GM23338 (cell line): ENCODE data around the gene SUSD1. TPM values are rescaled to one million over a fixed set of nuclear protein-coding genes. Genes with fewer than 3 reads are reported as not detected.

ENCODE experiments used
- ATAC-seq: fragments of 200-7000 bp; cut with Tn5 transposase; 3 replicates; pipeline ENCODE4 v1.9.1; 2020
- DNase-seq: peaks from one replicate; pipeline ENCODE4 v3.0.0-alpha.2; 2015; ENCODE audit warnings: low spot score
- H2AFZ ChIP-seq: fragments of 200-600 bp; sonication (generic); 2 replicates; pipeline ENCODE4 v1.8.0; 2016; ENCODE audit warnings: antibody characterized with exemption, mild to moderate bottlenecking, moderate library complexity
- H3F3A ChIP-seq: fragments of 200-600 bp; sonication (generic); replicated peaks from 2 replicates; pipeline ENCODE4 v1.8.0; 2017; ENCODE audit warnings: antibody characterized with exemption, mixed run types, low read depth
- H3K27ac ChIP-seq: fragments of 200-600 bp; sonication (generic); 2 replicates; pipeline ENCODE4 v1.6.1; 2016; ENCODE audit warnings: low read depth
- H3K27me3 ChIP-seq: fragments of 200-600 bp; sonication (generic); 2 replicates; pipeline ENCODE4 v1.8.0; 2016; ENCODE audit warnings: mild to moderate bottlenecking, mixed run types, moderate library complexity; ENCODE audit not compliant: insufficient read depth
- H3K36me3 ChIP-seq: fragments of 200-600 bp; sonication (generic); 2 replicates; pipeline ENCODE4 v1.8.0; 2016; ENCODE audit warnings: mild to moderate bottlenecking; ENCODE audit not compliant: insufficient read depth
- H3K4me1 ChIP-seq: fragments of 200-600 bp; sonication (generic); 2 replicates; pipeline ENCODE4 v1.8.0; 2016; ENCODE audit warnings: mild to moderate bottlenecking, moderate library complexity; ENCODE audit not compliant: insufficient read depth
- H3K4me2 ChIP-seq: fragments of 200-600 bp; sonication (generic); 2 replicates; pipeline ENCODE4 v1.7.1; 2017; ENCODE audit warnings: mixed run types
- H3K4me3 ChIP-seq: fragments of 200-600 bp; sonication (generic); 2 replicates; pipeline ENCODE4 v1.6.1; 2016; ENCODE audit warnings: mixed run types
- H3K79me2 ChIP-seq: fragments of 200-600 bp; sonication (generic); replicated peaks from 2 replicates; pipeline ENCODE4 v1.8.0; 2017; ENCODE audit warnings: mild to moderate bottlenecking; ENCODE audit not compliant: insufficient read depth
- H3K9me2 ChIP-seq: fragments of 200-600 bp; sonication (generic); 2 replicates; pipeline ENCODE4 v1.8.0; 2017; ENCODE audit not compliant: insufficient read depth
- H4K20me1 ChIP-seq: fragments of 200-600 bp; sonication (generic); replicated peaks from 2 replicates; pipeline ENCODE4 v1.8.0; 2017; ENCODE audit warnings: mild to moderate bottlenecking; ENCODE audit not compliant: insufficient read depth
- H3K27ac Mint-ChIP-seq: 2 replicates; pipeline ENCODE4 v1.8.0; 2020; ENCODE audit warnings: inconsistent platforms, mild to moderate bottlenecking, moderate library complexity, mixed read lengths
- H3K27me3 Mint-ChIP-seq: 3 replicates; pipeline ENCODE4 v1.8.0; 2022; ENCODE audit warnings: low read depth, mild to moderate bottlenecking, moderate library complexity, mixed read lengths, inconsistent platforms; ENCODE audit not compliant: insufficient read depth, poor library complexity
- H3K36me3 Mint-ChIP-seq: 3 replicates; pipeline ENCODE4 v1.8.0; 2021; ENCODE audit warnings: low read depth, mild to moderate bottlenecking, inconsistent platforms, moderate library complexity, mixed read lengths
- H3K4me1 Mint-ChIP-seq: 3 replicates; pipeline ENCODE4 v1.8.0; 2020; ENCODE audit warnings: mild to moderate bottlenecking, inconsistent platforms, mixed read lengths
- H3K4me3 Mint-ChIP-seq: 3 replicates; pipeline ENCODE4 v1.8.0; 2021; ENCODE audit warnings: moderate library complexity, mild to moderate bottlenecking, inconsistent platforms, mixed read lengths
- H3K9me3 Mint-ChIP-seq: 3 replicates; pipeline ENCODE4 v1.8.0; 2020; ENCODE audit warnings: moderate library complexity, mild to moderate bottlenecking, inconsistent platforms, mixed read lengths
- CREB1 ChIP-seq: fragments of 250-450 bp; sonication (Bioruptor Pico); IDR thresholded peaks from 2 replicates; pipeline ENCODE4 v1.5.0; 2020; ENCODE audit warnings: low read depth, mild to moderate bottlenecking, moderate library complexity
- CTCF ChIP-seq, 2 experiments: fragments of 200-600 bp in 1 of 2; sonication (generic) in 1 of 2; conservative IDR thresholded peaks; 2 replicates each; pipeline versions ENCODE4 v1.5.1 to v1.6.1; 2016 to 2017; ENCODE audit warnings: antibody characterized with exemption in 2 of 2, low read depth in 2 of 2, mild to moderate bottlenecking in 2 of 2, moderate library complexity in 1 of 2
- ETS1 ChIP-seq: IDR thresholded peaks from 2 replicates; pipeline ENCODE4 v1.6.1; 2016; ENCODE audit warnings: antibody characterized with exemption
- EZH2 ChIP-seq: fragments of 200-600 bp; sonication (generic); IDR thresholded peaks from one replicate; pipeline ENCODE4 v1.8.0; 2017; ENCODE audit warnings: antibody characterized with exemption, mild to moderate bottlenecking, low read depth; ENCODE audit not compliant: unreplicated experiment
- EZH2phosphoT487 ChIP-seq: fragments of 200-600 bp; sonication (generic); IDR thresholded peaks from one replicate; pipeline ENCODE4 v1.8.1; 2018; ENCODE audit warnings: antibody characterized with exemption; ENCODE audit not compliant: unreplicated experiment
- JUNB ChIP-seq: IDR thresholded peaks from one replicate; pipeline ENCODE4 v1.6.1; 2016; ENCODE audit warnings: antibody characterized with exemption; ENCODE audit not compliant: unreplicated experiment
- NANOG ChIP-seq: IDR thresholded peaks from 2 replicates; pipeline ENCODE4 v1.6.1; 2016; ENCODE audit warnings: antibody characterized with exemption, borderline replicate concordance
- POLR2AphosphoS5 ChIP-seq: IDR thresholded peaks from 2 replicates; pipeline ENCODE4 v1.6.1; 2016; ENCODE audit warnings: antibody characterized with exemption, low read depth
- REST ChIP-seq: IDR thresholded peaks from one replicate; pipeline ENCODE4 v1.6.1; 2018; ENCODE audit warnings: antibody characterized with exemption; ENCODE audit not compliant: unreplicated experiment
- STAT1 ChIP-seq: IDR thresholded peaks from one replicate; pipeline ENCODE4 v1.6.1; 2016; ENCODE audit warnings: antibody characterized with exemption; ENCODE audit not compliant: unreplicated experiment
- ZNF114 ChIP-seq: fragments of 250-450 bp; sonication (Bioruptor Pico); IDR thresholded peaks from 2 replicates; pipeline ENCODE4 v1.5.0; 2020; ENCODE audit warnings: mild to moderate bottlenecking, moderate library complexity
- ZNF331 ChIP-seq: fragments of 250-450 bp; sonication (Bioruptor Pico); IDR thresholded peaks from 2 replicates; pipeline ENCODE4 v1.5.0; 2020; ENCODE audit warnings: low read depth, mild to moderate bottlenecking, moderate library complexity
- polyA plus RNA-seq: library from polyadenylated mRNA; unstranded; fragments of >200 nt; fragmentation: Nextera tagmentation; extraction: Ambion mirVana; gene quantifications from 2 replicates; pipeline ENCODE4 v1.2.1, GENCODE V29; 2016
- total RNA-seq: library from RNA; depleted of rRNA; stranded (reverse); fragments of >200 nt; shearing (Covaris generic); gene quantifications from 2 replicates; pipeline ENCODE4 v1.2.3, GENCODE V29; 2014

The SUSD1 gene
- total and polyA plus RNA-seq, 2 experiments from 2014 or later = 1.2 to 6.4 TPM

GRCh38 chr9:112013266-112013665 is 161.8 kb downstream of the SUSD1 start (continued):
- no peak for TF ChIP-seq EZH2phosphoT487
- no peak for TF ChIP-seq ETS1
- TF ChIP-seq STAT1 = no peak
- TF ChIP-seq REST = no peak
- TF ChIP-seq CTCF (conservative IDR thresholded peaks at IDR 0.05; ENCODE audit: low read depth in 2 of 2) = no peak

- DNase-seq = no peak
- H3K27ac ChIP-seq = no peak overlapping the region
- no peak overlapping the region for H3K4me3 ChIP-seq
- TF ChIP-seq EZH2 (no peak), ZNF114 (CRISPR knock-in tag) (no peak), EZH2phosphoT487 (no peak), REST (no peak), POLR2AphosphoS5 (no peak), CREB1 (CRISPR knock-in tag) (no peak), NANOG (no peak), CTCF (conservative IDR thresholded peaks at IDR 0.05; ENCODE audit: low read depth in 2 of 2) (no peak), ZNF331 (CRISPR knock-in tag) (no peak), STAT1 (no peak), ETS1 (no peak), JUNB (no peak)
Observed at GRCh38 chr9:112012026-112012902, 162.8 kb downstream of the SUSD1 start.

More at GRCh38 chr9:112012026-112012902, 162.8 kb downstream of the SUSD1 start:
- Mint-ChIP-seq H3K36me3 (no peaks in the 10 kb centered on the region), H3K27me3 (no peaks in the 10 kb centered on the region), H3K4me1 (no peaks in the 10 kb centered on the region), H3K9me3 (no peaks in the 10 kb centered on the region), H3K4me3 (no peak overlapping the region), H3K27ac (no peak overlapping the region)
- H2AFZ ChIP-seq = no peak overlapping the region; the same call in 1 of the 2 replicates
- H3K36me3 ChIP-seq = no peaks in the 10 kb centered on the region
- no peaks in the 10 kb centered on the region for H3K4me1 ChIP-seq
- no peaks in the 10 kb centered on the region for H3K27me3 ChIP-seq
- no peaks in the 10 kb centered on the region for H3F3A ChIP-seq
- H3K79me2 ChIP-seq = no peaks in the 10 kb centered on the region
- no peak overlapping the region for H3K4me2 ChIP-seq
- no peaks in the 10 kb centered on the region for H3K9me2 ChIP-seq
- H4K20me1 ChIP-seq = no peaks in the 10 kb centered on the region
- ATAC-seq = no peak
